ENCODE results near the gene NUDT13.

Gene NUDT13

DNA sequence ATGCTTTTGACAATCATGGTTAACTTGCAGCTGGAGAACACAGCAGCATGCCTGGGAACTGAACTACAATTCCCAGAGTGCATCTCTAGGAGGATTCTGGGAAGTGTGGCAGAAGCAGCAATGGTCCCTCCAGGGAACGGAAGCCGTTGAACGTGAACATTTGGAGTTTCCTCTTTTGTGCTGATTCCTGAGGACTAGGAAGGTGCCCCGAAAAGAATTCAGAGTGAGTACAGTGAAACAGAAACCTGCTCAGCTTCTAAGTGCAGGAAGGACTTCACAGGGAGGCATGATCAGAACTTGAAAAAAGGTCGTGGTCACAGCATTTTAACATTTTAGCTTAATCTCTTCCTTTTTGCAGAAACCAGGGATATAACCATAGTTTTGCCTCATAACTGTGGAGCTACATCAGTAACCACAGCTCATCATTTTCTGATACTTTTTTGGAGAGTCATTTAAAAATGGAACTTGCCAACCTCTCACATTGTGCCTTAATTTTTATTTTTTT lies at the start of gene NUDT13:
Gene NUDT13 (plus strand): TSS at position 111 of the 505 bp plus-strand sequence. CDS start 3,911 bp downstream, outside the sequence.
- peak; percentile 27 for DNase-seq

DNA sequence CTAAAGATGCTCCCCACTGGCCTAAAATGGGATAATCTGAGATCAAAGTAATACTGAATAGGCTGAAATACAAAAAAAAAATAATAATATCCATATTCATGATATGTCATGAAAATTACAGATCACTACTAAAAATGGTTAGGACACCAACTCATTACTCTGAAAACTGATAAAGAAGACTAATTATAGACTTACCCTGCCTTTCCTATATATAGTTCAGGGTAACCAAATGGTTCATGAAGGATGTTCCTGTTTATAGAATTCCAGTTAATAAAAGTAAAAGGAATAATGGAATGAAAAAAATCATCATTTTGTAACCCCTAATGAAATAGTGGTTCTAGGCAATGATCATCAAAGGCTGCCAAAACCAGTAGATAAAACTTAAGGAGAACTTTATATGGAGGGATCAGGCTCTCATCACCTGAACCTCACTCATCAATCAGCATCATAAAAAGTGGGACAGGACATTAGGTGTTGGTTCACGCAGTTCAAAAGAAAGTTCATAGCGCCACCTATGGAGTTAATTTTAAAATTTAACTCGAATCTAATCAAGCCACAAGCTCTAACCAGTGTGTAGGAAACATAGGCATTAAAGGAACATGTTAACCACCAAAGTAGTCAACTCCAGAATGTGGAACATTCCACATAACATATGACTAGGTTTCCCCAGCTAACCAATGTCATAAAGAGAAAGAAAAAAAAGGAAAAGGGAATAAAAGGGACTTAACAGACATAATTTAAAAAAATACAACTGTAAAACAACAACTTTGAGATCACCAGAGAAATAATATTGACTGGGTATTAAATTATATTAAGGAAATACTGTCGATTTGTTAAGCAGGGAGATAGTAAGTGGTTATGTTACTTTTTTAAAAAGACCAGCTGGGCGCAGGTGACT lies 49.3 kb upstream of the NUDT13 start:
- DNase-seq: no peak

GRCh38 chr10:73061743-73062142 lies 48.5 kb upstream of the NUDT13 start:
- no peak for DNase-seq

GRCh38 chr10:73065441-73065840 lies 44.8 kb upstream of the NUDT13 start:
- no peak for DNase-seq

DNA sequence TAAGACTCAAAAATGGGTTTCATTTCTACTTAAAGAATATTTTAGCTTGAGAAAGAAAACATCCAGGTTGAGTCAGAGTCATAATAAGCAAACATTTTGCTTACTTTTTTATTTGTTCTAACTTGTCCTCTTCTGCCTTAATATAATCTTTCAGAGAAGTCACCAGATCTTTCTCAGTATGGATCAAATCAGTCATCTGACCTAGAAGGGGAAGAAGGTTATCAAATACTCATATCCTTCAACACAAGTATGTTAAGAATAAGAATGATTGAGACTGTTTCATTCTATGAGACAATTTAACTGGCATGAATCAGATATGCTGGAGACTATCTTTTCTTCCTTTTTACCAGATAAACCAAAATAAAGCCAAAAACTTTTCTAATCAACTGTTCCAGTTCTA lies 36.6 kb upstream of the NUDT13 start:
- DNase-seq: no peak

GRCh38 chr10:73075829-73076228 lies 34.4 kb upstream of the NUDT13 start:
- no peak for DNase-seq

- DNase-seq: no peak
These were observed 33.7 kb upstream of the NUDT13 start for GRCh38 chr10:73076360-73077183.

DNA sequence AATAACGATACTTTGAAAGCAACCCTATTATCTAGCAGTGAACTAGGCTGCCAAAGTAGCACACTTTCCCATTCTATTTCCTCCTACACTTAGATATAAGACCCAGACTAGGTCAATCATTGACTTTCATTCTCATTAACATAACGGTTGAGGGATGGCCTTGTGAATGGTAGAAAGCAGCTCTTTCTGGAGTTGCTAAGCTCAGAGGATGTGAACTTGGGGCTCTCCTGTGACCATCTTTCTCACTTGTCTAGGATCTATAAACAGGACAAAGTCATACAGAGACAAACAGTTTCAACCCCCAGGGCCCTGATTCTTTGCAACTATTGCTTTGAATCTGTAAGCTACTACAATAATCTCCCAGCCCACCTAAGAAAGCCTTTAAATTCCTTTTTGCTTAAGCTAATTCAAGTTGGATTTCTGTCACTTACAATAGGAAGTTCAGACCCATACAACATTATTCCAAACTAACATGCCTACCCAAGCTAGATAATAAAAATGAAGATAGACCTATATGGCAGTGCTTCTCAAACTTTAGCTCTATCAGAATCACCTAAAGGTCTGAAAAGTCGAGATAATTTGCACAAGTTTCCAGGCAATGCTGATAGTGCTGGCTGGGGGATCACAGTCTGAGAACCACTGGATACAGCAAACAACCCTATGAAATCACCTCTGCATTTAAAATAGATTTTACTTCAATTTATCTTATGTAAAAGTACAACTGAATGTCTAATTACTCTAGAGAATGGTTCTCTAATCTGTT lies 30.3 kb upstream of the NUDT13 start:
- DNase-seq: no peak

DNA sequence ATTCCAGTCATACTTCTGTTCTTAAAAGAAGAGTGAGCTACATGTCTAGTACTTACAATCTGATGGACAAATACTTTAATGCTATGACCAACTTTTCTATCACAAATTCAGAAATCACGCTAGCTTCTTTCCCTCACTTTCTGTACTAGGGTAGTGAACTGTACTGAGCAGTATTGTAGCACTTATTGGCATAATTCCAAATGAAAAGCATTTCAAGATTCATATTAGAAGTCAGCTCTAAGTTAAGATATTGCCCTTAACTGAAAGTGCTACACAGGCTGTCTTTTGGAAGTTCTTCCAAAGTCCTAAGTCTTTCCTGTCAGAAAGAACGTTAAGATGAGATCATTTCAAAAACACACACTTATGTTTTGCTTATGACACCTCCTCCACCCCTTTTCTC lies 27.0 kb upstream of the NUDT13 start:
- DNase-seq: no peak

DNA sequence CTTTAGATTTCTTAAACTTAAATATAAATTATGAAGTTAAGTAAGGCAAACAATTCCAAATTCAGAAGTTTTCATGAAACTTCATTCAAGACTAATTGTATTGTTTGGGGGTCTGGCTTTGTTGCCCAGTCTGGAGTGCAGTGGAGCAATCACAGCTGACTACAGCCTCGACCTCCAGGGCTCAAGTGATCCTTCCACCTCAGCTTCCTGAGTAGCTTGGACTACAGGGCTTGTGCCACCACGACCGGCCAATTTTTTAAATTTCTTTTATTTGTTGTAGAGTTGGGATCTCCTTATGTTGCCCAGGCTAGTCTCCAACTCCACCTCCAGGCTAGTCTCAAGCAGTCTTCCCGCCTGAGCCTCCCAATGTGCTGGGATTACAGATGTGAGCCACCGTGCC lies 26.0 kb upstream of the NUDT13 start:
- no peak for DNase-seq

- DNase-seq: no peak
These were observed 23.4 kb upstream of the NUDT13 start for GRCh38 chr10:73086816-73087215.

DNA sequence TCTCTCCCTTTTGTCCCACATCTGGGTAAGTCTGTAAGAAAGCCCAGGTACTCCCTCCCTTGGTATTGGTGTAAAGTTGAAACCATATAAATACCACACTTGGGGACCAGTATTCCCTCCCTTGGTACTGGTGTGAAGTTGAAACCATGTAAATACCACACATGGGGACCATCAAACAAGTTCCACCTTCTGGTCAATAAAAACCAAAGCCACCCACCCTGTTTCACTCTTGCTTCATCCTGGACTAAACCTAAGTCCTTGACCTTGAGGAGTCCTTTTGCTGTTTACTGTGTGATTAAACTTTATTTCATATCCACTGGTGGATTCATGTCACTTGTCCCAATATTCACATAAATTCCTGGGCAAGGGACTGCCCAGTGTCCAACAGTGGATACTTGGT lies 22.0 kb upstream of the NUDT13 start:
- no peak for DNase-seq

GRCh38 chr10:73092830-73093229 lies 17.4 kb upstream of the NUDT13 start:
- no peak for DNase-seq

DNA sequence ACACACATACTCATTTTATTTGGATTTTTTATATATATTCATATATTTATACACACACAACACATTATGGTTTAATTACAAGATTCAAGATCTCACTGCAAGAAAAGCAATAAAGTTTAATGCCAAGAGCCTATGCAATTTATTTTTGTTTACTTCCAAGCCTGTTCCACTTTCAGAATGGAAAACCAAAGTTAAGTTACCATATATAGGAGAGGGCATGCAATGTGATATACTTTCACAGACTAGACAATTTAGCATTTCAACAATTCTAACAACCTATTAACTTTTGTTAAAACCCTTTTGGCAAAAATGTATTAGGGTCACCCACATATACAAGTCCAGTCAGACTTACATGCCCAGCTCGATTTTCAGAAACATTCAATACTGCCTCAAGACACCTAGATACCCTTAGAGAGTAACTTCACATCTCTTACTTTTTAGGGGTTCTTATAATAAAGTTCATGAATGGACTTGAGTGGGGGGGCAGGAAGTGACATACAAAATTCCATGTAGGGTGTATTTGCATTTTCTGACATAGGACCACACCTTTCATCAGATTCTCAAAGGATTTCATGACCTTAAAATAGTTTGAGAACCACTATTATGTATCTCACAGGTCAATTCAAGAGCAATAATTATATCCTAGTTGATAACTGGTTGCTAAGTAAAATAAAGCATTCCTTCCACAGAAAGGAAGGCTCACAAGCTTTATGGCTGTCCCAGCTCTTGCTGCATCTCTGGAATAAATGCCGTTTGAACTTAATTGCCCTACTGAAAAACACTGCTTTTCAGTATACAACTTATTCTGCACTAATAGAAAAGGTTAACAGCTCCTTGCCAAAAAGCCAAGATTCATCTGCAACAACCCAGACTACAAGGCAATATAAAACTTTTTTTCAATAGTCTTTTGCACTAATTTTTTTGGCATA lies 16.1 kb upstream of the NUDT13 start:
- no peak for DNase-seq

DNA sequence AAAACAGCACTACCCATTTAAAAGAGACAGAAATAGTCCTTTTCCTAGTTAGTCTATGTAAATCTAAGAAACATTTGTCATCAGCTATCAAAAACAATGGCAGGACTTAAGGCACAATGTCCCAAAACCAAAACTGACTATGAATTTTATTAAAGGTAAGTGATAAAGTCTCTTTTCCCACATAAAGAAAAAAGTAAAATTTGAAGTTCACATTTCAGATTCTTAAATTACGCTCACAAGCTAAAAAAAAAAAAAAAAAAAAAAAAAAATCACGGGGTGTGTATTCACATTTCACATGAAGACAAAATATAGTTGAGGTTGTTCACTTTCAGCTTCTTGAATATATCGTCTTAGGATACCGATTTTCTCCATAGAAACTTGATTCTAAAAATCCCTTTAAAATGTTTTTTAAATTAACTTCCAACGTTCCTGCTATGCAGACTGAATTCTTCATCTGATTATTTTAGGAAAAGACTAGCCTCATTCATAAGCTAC lies 15.2 kb upstream of the NUDT13 start:
- no peak for DNase-seq

GRCh38 chr10:73095481-73096021 lies 14.7 kb upstream of the NUDT13 start:
- DNase-seq: peak; percentile 21

DNA sequence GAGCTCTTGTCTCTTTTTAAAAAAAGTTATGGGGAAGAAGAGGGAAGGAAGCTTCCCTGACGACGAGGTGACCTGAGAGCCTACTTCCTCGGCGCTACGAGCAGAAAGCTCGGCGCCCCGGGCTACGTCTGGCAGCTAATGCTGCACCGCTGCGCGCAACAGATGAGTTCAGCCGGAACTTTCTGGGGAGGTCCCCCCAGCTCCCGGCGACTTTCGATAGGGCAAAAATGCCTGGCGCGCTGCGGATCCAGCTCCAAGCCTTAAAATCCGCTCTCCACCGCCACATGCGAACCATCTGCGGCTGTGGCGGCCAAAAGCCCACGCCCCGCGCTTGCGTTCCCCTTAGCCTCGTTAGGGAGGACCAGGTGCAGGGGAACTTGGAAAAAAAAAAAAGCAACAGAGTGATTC lies 14.2 kb upstream of the NUDT13 start:
- peak; percentile 80 for DNase-seq

DNA sequence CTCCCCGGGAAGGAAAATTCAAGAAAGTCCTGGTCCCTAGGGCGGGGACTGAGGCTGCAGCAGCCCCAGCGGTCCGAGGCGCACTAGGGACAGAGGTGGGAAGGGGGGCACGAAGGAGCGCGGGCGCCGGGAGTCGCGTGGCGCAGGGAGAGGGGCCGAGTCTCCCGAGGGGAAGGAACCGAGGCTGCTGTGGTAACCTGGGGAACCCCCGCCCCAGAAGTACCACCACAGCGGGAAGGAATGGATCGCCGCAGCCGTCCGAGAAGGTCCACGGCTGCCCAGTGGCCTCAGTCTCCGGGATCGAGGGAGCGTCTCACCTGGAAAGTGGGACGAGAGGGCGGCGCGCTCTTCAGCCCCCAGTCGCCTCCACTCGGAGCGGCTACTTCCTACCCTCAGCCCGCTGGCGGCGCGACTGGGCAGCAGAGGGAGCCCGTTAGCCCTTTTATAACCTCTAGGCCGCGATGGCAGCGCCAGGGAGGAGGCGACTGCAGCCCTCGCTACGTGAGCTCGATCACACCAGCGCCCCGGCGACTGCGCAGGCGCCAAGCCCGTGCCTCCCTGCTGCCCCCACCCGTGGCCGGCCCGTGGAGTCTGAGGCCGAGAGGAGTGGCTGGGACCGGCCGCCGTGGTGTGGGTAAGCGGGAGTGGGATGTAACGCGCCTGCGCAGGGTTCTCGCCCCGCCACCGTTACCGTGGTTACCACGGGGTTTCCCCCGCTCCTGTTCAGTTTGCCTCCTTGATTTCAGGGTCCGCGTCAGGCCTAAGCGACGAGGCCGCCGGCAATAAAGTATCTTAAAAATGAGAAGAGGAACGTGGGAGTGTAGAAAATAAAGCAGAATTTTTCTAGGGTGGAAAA lies 13.6 kb upstream of the NUDT13 start, which contains the start of gene P4HA1:
Gene P4HA1 (minus strand): TSS at position 418 of the 856 bp plus-strand sequence. CDS start 21,983 bp downstream, outside the sequence.
- peak; percentile 99 for DNase-seq

DNA sequence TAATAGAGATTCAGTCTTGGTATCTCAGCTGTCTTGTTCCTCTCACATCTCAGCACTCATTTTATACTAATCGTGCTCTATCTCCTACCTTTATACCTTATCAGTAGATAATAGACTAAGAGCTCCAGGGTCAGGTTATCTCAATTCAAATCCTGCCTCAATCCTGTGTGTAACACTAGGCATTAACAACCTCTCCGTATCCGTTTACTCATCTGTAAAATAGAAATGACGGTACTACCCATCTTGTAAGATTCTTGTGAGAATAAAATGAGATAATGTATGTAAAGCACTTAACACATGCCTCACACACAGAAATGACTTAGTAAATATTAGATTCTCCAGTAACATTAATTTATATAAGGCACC lies 13.0 kb upstream of the NUDT13 start:
- no peak for DNase-seq

- no peak for DNase-seq
These were observed 11.1 kb upstream of the NUDT13 start for GRCh38 chr10:73099141-73099540.

Data from stimulated activated CD4-positive, alpha-beta T cell treated with anti-CD3 and anti-CD28 coated beads, Interleukin-1b, Interleukin-23, amount 100 ng/mL, for 48 hours (primary cell).